GM21825 (cell line): Measurements from ENCODE around the gene IGHMBP2.

Source experiments
- ATAC-seq: cut with Tn5 transposase; IDR thresholded peaks from one replicate; pipeline ENCODE4 v1.9.1; 2021; ENCODE audit warnings: mild to moderate bottlenecking, moderate library complexity; ENCODE audit not compliant: unreplicated experiment

Gene IGHMBP2

GRCh38 chr11:68978931-68979594 lies 75.4 kb downstream of the IGHMBP2 start:
- no peak for ATAC-seq

- ATAC-seq: no peak
These were observed 76.5 kb downstream of the IGHMBP2 start for GRCh38 chr11:68979931-68980775.

- ATAC-seq: no peak
These were observed 77.0 kb downstream of the IGHMBP2 start, which contains the start of gene MRGPRD for GRCh38 chr11:68980776-68981065. TSS of gene MRGPRD (minus strand) at chr11:68980986. CDS start at chr11:68980986, 0 bp downstream.

GRCh38 chr11:68982134-68982533 lies 78.4 kb downstream of the IGHMBP2 start:
- no peak for ATAC-seq

GRCh38 chr11:68983801-68984200 lies 80.1 kb downstream of the IGHMBP2 start:
- no peak for ATAC-seq

- no peak for ATAC-seq
These were observed 83.5 kb downstream of the IGHMBP2 start for GRCh38 chr11:68987211-68987610.

- no peak for ATAC-seq
These were observed 84.8 kb downstream of the IGHMBP2 start for GRCh38 chr11:68988491-68988890.
